Measurements from ENCODE around the gene PDZRN3. TPM values are rescaled to one million over a fixed set of nuclear protein-coding genes. Genes with fewer than 3 reads are reported as not detected.

PDZRN3 gene
- 0.14 TPM in 1 of 2 replicates, not detected in the other for total RNA-seq (2014; rRNA removed; shearing (Covaris generic))

- DNase-seq (ENCODE audit: low spot score): no peak
- in situ Hi-C loops (cut with HindIII; ENCODE audit: low sequenced_read_pairs): no loop called here
Measured at GRCh38 chr3:73624821-73625665, at the start of gene PDZRN3. Gene PDZRN3 (minus strand): TSS chr3:73624941.

DNA sequence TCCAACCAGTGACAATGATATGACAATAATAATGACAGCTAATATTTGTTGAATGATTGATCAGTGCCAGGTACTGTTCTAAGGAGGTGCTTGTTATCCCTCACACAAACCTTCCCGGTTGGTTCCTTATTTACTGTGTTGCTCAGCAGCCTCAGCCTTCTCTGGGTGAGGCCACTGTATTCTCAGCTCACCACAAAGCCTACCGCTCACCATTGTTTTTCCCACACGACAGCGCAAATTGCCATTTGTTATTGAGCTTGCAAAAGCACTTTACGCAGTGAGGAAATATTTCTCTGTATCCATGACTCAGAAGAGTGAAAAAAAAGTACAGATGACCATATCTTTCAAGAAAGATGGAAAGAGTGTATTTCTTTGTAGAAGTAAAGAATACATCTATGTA lies 49.5 kb upstream of the PDZRN3 start:
- no peak for DNase-seq (ENCODE audit: low spot score)
- in situ Hi-C loops (cut with HindIII; ENCODE audit: low sequenced_read_pairs): no loop called here

DNA sequence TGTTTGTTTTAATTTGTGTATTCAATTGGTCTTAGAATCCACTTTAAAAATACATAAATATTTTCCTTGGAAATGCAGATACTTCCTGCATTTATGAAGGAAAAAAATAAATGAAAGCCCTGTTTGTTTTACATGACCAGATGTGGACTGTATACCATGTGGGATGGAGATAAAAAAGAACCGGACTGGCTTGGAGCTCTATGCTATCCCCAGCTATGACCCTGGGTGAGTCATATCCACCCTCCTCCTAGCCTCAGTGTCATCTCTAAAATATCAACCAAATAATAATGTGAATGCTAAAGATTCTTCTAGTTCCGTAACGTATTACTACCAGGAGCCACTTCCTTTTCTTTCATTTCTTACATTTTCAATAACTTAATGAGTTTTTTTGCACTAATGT lies 44.5 kb upstream of the PDZRN3 start:
- in situ Hi-C loops (cut with HindIII; ENCODE audit: low sequenced_read_pairs): no loop called here
- DNase-seq (ENCODE audit: low spot score): no peak

GRCh38 chr3:73668391-73668790 lies 43.6 kb upstream of the PDZRN3 start:
- DNase-seq (ENCODE audit: low spot score): no peak
- in situ Hi-C loops (cut with HindIII; ENCODE audit: low sequenced_read_pairs): no loop called here

GRCh38 chr3:73667889-73668288 lies 43.1 kb upstream of the PDZRN3 start:
- DNase-seq (ENCODE audit: low spot score): no peak
- in situ Hi-C loops (cut with HindIII; ENCODE audit: low sequenced_read_pairs): no loop called here

- in situ Hi-C loops (cut with HindIII; ENCODE audit: low sequenced_read_pairs): no loop called here
- DNase-seq (ENCODE audit: low spot score): no peak
Measured at GRCh38 chr3:73665286-73665685, 40.5 kb upstream of the PDZRN3 start.

- no peak for DNase-seq (ENCODE audit: low spot score)
- in situ Hi-C loops (cut with HindIII; ENCODE audit: low sequenced_read_pairs): no loop called here
Measured at GRCh38 chr3:73664389-73664788, 39.6 kb upstream of the PDZRN3 start.

DNA sequence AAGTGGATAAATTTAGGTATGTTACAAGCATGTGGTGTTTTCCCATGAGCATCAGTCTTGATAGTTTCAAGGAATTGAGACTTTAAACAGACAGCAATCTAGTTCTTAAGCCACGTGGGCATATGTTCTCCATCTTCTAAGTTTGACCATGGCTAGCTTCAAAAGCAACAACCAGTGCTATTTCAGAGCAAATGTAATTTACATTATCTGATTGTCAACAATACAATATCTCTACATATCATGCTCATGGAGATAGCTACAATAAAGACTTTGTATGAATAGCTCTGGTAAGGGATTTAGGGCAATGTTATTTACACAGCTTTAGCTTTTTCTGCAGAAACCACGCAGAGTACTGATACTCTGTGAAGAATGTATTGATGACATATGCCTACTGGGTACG lies 38.8 kb upstream of the PDZRN3 start:
- no peak for DNase-seq (ENCODE audit: low spot score)
- in situ Hi-C loops (cut with HindIII; ENCODE audit: low sequenced_read_pairs): no loop called here

DNA sequence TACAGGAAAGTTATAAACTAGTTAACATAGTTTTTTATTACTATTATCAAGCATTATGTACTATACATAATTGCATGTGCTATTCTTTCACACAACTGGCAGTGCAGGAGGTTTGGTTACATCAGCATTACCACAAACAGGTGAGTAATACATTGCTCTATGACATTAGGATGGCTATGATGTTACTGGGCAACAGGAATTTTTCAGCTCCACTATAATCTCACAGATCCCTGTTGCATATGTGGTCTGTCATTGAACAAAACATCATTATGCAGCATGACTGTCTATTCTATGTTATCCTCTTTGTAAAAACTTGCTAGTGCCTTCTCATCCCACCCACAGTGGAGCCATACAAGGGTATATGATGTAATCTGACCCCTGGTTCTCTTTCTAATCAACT lies 36.5 kb upstream of the PDZRN3 start:
- DNase-seq (ENCODE audit: low spot score): no peak
- in situ Hi-C loops (cut with HindIII; ENCODE audit: low sequenced_read_pairs): no loop called here

- DNase-seq (ENCODE audit: low spot score): no peak
Measured at GRCh38 chr3:73658227-73658626, 33.5 kb upstream of the PDZRN3 start.

GRCh38 chr3:73657186-73657585 lies 32.4 kb upstream of the PDZRN3 start:
- in situ Hi-C loops (cut with HindIII; ENCODE audit: low sequenced_read_pairs): no loop called here
- no peak for DNase-seq (ENCODE audit: low spot score)

More at GRCh38 chr3:73658227-73658626, 33.5 kb upstream of the PDZRN3 start:
- in situ Hi-C loops (cut with HindIII; ENCODE audit: low sequenced_read_pairs): no loop called here

DNA sequence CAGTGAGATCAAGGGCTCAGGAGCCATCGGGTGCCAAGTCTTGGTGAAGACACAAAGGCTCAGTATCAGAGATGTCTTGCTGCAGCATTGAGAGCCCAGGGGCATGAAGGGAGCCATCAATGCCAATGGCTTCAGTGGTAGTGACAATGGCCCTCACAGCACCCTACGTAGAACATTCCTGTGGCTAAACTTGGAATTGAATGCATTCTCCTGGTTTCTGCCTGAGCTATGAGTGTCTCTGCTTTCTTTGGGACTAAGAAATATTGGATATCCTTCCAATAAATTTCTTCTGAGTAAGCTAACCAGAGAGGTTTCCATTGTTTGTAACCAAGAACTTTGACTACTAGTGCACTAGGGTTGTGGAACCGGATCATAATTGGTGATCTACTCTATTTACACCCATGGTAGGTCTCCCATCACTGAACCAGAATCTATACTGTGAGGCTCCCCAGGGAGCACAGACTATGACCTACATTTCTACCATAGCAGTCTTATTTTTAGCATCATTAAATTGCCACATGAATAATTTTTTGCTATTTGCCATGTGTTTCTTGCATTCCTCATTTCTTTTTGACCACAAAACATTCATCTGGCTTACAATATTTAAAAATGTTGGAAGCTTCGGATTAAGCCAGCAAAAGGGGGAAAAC lies 31.6 kb upstream of the PDZRN3 start:
- DNase-seq (ENCODE audit: low spot score): no peak
- in situ Hi-C loops (cut with HindIII; ENCODE audit: low sequenced_read_pairs): no loop called here

- no peak for DNase-seq (ENCODE audit: low spot score)
- in situ Hi-C loops (cut with HindIII; ENCODE audit: low sequenced_read_pairs): no loop called here
Measured at GRCh38 chr3:73655197-73655596, 30.5 kb upstream of the PDZRN3 start.

DNA sequence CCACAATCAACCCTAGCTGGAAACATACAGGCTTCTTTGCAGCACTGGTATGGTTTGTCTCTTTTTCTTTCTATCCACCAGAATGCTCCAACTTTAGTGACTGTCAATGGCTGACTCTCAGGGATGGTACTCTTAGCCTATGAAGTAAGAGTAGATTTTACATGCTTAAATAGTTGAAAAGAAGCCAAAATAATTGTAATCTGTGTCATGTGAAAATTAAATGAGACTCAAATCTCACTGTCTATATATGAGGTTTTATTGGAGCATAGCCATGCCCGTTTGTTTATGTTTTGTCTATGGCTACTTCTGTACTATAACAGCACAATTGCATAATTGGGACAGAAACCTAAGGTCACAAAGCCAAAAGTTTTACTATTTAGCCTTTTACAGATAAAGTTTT lies 29.1 kb upstream of the PDZRN3 start:
- in situ Hi-C loops (cut with HindIII; ENCODE audit: low sequenced_read_pairs): no loop called here
- DNase-seq (ENCODE audit: low spot score): no peak

DNA sequence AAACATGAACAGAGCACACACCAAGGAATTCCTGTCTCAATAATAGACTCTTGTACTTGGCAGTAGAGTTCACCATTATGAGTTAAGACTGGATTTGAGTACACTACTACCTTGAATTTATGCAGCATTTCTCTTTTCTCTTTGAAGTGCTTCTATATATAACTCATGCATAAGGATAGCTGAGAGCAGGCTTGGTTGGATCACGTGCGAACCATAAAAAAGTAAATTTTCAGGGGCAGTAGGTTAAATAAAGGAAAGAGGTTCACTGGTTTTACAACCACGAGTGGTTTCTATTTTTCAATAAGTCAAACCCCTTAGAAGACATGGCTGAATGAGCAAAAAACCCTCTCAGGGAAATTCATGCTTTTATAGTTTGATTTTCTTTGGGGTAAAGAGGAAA lies 28.6 kb upstream of the PDZRN3 start:
- no peak for DNase-seq (ENCODE audit: low spot score)

GRCh38 chr3:73652896-73653295 lies 28.2 kb upstream of the PDZRN3 start:
- DNase-seq (ENCODE audit: low spot score): no peak
- in situ Hi-C loops (cut with HindIII; ENCODE audit: low sequenced_read_pairs): no loop called here

More for the DNA sequence above, 28.6 kb upstream of the PDZRN3 start:
- in situ Hi-C loops (cut with HindIII; ENCODE audit: low sequenced_read_pairs): no loop called here

DNA sequence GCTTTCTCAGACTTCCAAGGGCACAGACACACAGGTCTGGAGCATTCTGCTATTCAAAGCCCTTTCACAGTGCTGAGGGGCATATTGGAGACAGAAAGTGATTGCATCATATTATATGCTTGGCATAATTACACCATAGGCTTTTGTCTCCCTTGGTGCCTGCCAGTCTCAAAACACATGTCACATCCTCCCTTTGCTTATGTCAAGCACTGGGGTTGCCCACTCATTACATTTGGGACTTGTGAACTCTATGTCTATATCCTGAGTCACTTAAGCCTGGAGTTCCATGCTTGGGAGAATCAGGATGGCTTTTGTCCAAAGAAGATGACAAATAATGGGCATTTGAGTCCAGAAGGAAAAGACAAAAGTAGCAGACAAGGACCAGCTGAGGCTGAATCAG lies 12.3 kb upstream of the PDZRN3 start:
- in situ Hi-C loops (cut with HindIII; ENCODE audit: low sequenced_read_pairs): no loop called here
- no peak for DNase-seq (ENCODE audit: low spot score)

DNA sequence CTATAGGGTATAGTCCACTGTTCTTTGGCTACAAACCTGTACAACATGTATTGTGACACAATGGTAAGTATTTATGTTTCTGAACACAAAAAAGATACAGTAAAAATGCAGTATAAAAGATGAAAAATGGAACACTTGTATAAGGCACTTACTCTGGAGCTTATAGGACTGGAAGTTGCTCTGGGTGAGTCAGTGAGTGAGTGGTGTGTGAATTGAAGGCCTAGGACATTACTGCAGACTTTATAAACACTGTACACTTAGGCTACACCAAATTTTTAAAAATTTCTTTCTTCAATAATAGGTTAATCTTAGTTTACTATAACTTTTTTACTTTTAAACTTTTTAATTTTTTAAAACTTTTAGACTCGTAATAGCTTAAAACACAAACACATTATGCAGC lies 10.5 kb upstream of the PDZRN3 start:
- no peak for DNase-seq (ENCODE audit: low spot score)
- in situ Hi-C loops (cut with HindIII; ENCODE audit: low sequenced_read_pairs): no loop called here

DNA sequence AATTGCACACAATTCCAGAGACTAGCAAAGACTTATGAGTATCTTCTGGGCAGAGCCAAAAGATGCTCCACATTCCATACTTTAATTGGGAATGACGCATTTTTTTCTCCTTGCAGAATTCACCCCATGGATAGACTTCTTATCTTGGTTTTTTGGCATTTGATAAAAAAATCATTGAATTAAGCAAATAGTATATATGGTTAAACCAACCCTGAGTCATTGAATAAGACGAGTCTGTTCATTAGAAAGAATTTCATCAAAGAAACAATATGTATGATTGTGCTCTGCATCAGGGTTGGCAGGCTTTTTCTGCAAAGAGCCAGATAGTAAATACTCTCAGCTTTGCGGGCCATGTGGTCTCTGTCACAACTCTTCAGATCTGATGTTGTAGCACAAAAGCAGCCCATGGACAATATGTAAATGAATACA lies 9.2 kb upstream of the PDZRN3 start:
- DNase-seq (ENCODE audit: low spot score): no peak
- in situ Hi-C loops (cut with HindIII; ENCODE audit: low sequenced_read_pairs): no loop called here

DNA sequence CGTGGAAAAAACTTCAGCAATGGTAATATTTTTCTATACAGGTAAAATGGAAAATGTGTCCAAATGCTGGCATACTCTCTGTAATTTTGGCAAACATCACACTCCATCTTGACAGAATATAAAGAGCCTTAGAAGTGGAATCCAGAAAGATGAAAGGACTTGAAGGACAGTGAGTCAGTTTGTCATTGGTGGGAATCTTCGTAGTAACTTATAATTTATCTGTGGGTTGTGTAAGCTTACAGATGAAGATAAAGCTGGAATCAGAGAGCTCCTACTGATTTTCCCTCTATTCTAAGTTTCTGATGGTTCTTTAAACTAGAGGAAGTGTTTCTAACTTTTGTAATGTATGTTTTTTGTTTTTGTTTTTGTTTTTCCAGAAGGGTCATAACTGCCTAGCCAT lies 8.7 kb upstream of the PDZRN3 start:
- no peak for DNase-seq (ENCODE audit: low spot score)
- in situ Hi-C loops (cut with HindIII; ENCODE audit: low sequenced_read_pairs): no loop called here

GRCh38 chr3:73626106-73626505 lies 1.4 kb upstream of the PDZRN3 start:
- in situ Hi-C loops (cut with HindIII; ENCODE audit: low sequenced_read_pairs): no loop called here

More at GRCh38 chr3:73626106-73626505, 1.4 kb upstream of the PDZRN3 start:
- no peak for DNase-seq (ENCODE audit: low spot score)
